ENCODE measurements around the gene ADAMTS12.

DNA sequence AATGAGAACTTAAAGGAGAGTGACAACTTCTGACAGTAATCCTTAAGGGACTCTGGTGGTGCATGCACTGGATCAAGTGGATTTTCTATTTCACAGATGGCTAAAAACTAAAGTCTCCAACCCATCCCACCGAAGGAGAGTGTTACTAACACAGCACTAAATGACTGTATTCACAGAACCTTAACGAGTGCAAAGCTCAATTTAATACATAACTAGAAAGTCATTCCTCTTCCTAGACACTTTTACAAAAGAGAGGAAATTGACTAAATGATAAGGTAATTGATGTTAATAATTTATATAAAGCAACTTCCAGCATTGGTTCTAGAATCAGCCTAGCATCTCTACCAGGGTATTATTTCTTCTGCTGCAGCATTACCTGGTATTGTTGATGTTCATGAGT is 189.8 kb downstream of the ADAMTS12 start:
- TF ChIP-seq POLR2AphosphoS5 (IDR thresholded peaks at IDR 0.05) (no peak), POLR2A (IDR thresholded peaks at IDR 0.05) (no peak)
- TF ChIP-seq, protein P1, sequence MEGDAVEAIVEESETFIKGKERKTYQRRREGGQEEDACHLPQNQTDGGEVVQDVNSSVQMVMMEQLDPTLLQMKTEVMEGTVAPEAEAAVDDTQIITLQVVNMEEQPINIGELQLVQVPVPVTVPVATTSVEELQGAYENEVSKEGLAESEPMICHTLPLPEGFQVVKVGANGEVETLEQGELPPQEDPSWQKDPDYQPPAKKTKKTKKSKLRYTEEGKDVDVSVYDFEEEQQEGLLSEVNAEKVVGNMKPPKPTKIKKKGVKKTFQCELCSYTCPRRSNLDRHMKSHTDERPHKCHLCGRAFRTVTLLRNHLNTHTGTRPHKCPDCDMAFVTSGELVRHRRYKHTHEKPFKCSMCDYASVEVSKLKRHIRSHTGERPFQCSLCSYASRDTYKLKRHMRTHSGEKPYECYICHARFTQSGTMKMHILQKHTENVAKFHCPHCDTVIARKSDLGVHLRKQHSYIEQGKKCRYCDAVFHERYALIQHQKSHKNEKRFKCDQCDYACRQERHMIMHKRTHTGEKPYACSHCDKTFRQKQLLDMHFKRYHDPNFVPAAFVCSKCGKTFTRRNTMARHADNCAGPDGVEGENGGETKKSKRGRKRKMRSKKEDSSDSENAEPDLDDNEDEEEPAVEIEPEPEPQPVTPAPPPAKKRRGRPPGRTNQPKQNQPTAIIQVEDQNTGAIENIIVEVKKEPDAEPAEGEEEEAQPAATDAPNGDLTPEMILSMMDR (IDR thresholded peaks at IDR 0.05), result no peak
